Activated CD8-positive, alpha-beta memory T cell treated with anti-CD3 and anti-CD28 coated beads, Interleukin-2, amount 50 U/mL, for 1 hour (primary cell): ENCODE data around the gene GPX8.
A peak's percentile ranks its signal among the peaks of the same experiment; 100 is the strongest.

Experiments used
- DNase-seq: peaks from one replicate; pipeline ENCODE4 v3.0.0-alpha.2; 2020; ENCODE audit errors: extremely low read depth

The GPX8 gene, protein sequence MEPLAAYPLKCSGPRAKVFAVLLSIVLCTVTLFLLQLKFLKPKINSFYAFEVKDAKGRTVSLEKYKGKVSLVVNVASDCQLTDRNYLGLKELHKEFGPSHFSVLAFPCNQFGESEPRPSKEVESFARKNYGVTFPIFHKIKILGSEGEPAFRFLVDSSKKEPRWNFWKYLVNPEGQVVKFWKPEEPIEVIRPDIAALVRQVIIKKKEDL

DNA sequence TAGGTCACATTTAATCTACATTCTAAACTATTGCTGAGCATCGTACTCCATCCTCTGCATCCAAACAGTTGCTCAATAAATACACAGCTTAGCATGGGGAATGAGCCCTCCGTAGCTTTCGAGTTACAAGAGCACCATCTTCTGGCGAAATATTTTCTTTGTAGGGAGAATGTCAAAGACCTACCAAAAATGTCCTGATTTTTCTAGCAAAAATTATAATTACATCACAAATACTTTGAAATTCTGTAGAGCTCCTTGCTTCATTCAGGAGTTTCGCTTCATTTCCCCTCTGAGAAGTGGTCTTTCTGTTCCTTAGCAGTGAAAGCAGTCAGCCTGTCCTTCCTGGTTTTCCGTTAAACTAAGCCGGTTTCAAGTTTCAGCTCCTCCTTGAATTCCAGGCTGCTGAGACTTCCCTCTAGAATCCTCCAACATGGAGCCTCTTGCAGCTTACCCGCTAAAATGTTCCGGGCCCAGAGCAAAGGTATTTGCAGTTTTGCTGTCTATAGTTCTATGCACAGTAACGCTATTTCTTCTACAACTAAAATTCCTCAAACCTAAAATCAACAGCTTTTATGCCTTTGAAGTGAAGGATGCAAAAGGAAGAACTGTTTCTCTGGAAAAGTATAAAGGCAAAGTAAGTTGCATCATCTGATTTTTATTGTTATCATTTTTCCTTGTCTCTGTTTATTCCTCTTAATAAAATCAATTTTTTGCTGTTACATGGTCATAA is at the start of gene GPX8:
TSS of gene GPX8 (plus strand) at position 409 of the 730 bp plus-strand sequence. CDS start at position 431, 22 bp downstream.
- DNase-seq = no peak

DNA sequence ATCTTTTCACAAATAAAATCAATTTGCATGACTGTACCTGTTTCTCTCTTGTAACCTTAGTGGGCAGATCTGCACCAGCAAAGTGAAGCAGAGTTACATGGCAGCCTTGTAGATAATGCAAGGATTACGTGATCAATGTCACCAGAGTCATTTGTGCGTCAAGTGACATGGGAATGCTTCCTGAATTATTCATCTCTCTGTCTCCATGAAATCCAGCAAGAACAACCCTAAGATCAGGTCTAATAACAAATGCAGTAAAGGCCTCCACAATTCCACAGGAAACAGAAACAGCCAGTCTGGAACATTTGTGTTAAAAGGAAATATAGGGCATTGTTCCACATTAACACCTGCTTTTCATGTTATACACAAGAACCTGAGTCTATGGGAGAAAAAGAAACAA is 49.8 kb upstream of the GPX8 start:
- no peak for DNase-seq

DNA sequence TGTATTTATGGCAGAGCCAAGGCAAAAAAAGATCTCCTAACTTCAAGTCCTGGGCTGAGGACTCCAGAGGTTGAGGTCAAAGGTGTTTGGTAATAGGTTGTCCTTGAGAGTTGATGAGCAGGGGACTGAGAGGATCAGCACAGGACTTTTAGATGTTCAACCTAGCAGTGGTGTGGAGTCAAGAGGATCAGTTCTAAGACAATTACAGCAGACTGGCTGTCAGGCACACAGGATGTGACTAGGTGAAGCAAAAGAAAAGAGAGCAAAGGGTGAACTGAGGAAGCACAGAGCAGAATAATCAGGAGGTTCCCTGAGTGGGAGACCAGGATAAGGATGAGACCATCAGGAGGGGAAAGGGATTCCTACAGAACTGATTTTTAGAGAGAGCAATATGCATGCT is 46.6 kb upstream of the GPX8 start:
- DNase-seq = no peak

DNA sequence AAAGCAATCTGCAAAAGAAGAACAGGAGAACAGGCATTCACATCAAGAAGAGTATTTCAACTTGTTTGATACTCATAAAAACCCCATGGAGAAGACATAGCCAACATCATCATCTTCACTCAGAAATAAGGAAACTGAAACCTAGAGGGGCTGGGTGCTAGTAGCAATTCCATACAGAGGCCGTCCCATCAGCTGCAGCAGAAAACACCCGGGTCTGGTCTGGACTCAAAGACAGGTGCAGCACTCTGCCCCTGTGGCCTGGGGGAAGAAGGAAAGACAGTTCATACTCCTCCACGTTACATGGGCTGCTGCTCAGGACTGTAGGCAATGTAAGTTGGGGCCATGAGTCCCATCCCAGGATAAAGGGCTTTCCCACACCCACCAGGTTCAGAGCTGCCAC is 45.9 kb upstream of the GPX8 start:
- DNase-seq = no peak

DNA sequence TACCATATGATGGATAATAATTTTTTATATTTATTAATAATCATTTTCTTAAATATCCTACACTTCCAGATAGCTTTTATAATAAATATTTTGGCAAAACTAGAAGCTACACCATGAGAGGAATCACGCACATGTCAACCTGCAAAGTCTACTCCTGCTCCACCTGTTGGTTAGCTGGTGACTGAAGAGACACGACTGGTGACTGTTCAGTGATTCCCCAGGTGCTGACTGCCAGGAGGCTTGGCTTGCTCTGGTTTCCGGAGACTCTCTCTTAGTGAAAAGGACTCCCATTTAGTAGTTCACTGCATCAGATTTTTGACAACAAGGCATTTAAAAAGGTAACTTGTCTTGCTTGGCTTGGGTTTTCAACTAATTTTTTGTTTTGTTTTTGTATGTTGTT is 36.6 kb upstream of the GPX8 start:
- DNase-seq = no peak

DNA sequence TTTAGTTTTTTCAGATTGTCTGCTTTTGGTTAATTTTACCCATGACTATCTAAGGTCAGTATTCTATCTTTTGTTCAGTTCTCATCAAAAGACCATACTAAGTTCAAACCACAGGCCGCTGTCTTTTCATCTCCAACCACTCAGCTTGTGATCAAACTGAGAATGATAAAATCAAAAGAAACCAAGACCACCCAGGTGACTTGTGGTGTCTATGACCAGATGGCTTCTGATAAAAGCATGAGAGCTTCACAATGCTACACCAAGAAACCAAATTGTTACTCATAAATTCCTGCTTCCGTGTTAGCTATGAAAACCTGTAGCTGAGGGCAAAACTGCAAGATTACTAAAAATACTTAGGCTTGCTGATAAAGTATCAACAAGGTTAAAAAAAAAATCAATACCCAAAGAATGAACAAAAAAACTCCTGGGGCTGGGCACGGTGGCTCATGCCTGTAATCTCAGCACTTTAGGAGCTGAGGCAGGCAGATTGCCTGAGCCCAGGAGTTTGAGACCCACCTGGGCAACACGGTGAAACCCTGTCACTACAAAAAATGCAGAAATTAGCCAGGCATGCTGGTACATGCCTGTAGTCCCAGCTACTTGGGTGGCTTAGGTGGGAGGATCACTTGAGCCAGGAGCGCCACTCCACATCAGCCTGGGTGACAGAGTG is 25.8 kb upstream of the GPX8 start:
- DNase-seq = no peak

DNA sequence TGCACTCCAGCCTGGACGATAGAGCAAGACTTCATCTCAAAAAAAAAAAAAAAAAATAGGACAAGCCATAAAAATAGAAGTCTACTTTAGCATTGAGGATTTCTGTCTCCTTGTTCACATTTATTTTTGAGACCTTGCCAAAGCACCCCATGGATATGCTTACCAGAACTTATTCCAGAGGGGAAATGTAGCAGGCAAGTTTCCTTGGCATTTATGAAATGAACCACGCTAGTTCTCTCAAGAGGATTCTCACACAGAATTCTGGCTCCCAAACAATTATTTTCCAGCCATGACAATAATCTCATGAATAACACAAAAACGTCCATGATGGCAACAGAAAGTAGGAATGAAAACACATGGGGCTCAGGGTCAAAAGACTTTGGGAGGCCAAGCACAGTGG is 23.4 kb upstream of the GPX8 start:
- no peak for DNase-seq

DNA sequence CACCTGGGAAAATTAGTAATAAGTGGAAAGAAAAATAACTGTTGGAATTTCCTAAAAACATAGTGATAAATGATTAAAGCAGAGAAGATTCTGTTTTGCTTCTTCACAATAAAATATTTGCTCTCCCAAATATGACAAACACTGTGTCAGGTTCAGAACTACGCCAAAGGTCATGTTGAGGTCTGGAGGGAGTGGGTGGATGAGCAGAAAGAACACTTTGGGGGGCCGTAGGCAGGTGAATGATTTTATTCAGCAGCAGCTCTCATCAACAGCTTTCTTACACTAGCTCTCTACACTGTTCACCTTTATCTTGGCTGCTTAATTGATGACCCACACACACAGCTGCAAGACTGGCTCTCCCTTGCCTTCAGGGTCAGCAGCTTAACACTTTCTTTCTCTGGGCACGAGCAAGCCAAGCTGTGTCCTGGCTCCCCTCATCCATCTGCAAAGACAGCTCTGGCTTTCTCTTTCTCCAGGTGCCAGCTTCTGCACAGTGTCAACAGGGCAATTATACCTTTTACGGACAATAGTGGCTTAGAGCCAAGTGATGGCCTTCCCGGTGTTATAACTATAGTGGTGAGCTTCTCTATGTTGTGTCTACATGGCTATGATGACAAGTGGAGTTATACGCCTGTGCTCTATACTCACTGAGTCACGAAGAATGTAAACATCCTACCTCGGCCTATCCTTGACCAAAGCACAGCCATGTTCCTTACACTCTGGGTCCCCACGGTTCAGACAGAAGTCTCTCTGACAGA is 18.9 kb upstream of the GPX8 start:
- no peak for DNase-seq

DNA sequence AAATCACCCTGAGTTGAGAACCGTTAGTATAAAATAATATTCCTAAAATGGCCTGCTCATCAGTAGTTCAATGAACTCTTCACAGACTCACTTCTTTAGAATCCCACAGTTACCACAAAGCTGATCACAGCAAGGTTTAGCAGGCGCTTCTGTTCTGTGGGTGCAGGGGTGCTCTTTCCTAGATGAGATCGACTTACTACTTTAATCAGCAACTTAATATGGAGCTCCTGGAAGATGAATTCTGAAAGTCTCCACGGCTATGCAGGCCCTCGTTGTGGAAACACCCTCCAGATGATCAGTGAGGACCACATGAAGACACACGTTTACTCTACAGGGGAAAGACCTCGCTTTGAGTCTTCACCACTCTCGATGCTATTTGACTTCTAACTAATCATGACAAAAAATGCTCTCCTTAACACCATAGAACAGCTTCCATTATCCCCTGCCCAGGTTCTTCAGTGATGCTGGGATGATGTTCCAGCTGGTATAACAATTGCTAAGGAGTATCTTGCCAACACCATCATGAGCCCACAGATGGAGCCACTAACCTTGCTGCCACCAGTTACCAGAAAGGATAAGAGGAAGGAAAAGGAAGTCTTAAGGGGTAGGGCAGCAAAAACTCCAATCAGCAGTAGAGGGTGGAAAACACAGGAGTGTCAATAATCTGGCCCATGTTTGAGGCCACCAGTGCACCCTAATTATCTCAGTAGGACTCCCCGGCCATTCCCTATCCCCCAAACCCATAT is 17.9 kb upstream of the GPX8 start:
- DNase-seq = no peak

DNA sequence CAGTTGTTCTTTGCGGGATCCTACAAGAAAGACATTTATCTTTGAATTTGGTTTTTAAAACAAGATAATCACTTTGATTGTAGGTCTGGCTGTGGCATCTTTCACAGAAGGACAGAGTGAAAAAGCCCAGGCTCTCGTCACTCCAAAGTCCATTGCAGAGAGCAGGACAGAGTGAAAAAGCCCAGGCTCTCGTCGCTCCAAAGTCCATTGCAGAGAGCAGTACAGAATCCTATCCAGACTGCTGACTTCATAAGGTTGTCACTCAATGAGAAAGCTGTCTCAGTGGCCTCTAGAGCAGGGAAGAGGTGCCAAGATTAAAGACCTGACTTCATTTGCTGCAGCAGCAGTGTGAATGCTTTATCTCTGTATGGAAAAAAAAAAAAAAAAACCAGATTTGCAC is 16.3 kb upstream of the GPX8 start:
- DNase-seq = no peak

DNA sequence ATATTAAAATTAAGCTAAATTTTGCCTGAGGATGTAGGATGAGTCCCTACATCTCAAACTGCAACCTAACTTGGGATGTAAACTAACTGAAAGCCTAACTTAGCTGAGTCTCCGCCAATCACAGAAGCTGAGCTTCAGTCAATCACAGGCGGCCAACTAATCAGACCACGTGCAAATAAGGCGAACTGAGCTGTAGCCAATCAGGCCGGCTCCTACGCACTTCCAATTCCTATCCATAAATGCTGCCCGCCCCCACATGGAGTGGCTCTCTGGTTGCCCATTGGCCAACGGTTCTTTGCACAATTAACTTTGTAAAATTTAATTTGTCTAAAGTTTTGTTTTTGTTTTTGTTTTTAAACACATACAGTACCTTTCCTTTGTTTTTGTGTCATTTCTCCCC is 13.9 kb upstream of the GPX8 start:
- DNase-seq = no peak

DNA sequence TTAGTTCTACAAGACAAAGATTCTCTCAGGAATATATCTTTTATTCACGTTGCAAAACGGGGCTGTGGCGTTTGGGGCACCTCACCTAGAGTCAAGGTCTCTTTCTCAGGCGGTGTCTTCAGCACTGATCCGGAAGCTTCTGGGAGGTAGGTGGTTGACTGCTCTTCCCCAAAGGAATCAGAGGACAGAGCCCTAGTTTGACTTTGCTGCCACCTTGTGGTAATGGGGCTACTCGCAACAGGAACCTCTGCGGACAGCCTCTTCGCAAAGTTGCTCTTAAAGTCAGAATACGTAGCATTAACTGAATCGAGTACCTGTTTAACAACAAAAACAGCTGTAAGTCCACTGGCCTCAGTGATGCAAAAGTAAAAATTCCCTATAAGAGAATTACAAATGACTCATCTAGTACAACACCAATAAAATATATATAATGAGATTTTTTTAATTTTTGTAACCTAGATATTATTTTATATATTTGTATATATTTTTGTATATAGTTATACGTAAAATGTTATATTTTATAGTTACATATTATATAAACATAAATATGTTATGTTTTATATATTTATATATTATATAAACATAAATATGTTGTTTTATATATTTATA is 13.3 kb upstream of the GPX8 start:
- peak; percentile 55 for DNase-seq

DNA sequence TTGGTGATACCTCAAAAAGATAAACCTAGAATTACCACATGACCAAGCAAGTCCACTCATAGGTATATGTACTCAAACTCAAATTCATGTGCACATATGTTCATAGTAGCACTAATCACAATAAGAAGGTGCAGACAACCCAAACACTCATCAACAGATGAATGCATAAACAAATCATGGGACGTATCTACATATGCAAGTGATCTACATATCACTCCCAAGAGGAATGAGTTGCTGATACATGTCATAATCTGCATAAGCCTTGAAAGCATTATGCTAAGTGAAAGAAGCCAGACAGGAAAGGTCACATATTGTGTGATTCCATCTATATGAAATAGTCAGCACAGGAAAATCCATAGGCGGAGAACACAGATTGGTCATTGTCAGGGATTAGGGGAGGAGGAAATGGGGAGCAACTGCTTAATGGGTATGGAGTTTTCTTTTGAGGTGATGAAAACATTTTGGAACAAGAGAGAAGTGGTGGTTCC is 10.6 kb upstream of the GPX8 start:
- DNase-seq = no peak

DNA sequence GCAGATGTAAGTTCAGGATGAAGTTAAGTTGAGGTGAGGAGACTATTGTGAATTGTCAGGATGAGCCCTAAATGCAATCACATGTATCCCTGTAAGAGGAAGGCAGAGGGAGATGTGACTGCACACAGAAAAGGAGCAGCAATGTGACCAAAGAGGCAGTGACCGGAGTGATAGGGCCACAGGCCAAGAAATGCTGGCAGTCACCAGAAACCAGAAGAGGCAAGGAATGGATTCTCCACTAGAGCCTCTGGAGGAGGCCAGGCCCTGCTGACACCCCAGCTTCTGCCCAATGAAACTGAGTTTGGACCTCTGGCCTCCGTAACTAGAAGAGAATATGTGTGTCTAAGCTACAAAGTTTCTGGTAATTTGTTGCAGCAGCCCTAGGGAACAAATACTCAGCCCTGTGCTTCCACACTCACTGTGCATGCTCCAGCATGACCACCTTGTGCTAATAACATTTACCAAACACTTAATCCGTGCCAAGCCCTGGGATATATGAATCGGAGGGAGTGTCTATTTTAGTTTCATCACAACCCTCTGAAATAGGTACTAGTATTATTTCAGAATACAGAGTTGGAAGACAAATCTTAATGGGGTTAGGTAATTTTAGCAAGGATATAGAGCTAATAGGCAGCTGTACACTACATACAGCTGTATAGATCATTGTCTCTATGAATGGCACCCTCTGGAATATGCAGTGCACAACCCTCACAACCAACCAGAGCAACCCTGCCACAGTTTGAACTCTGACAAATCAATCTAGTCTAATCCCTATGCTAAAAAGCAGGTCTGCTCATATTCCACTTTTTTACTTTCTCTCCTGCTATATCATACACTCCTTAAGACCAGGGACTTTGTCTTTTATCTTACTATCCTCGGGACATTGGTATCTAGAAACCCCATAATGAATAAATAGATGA is 7.8 kb upstream of the GPX8 start:
- no peak for DNase-seq

DNA sequence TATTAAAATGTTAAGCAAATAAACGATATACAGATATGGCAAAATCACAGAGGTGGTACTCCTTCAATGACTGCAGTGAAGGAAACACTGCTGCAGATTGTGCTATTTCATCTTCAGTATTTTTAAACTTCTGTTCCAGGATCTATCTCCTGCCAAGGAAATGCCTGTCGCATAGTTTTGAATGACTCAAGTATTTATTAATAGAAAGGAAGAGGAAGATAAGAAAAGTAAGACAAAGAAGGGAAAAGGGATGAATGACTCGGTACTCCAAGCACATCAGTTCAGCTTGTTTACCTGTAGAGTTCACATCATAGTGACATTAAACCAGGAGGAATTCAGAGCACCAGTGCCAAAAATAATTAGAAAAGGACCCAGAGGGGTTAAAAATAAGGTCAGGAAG is 5.1 kb upstream of the GPX8 start:
- DNase-seq = no peak

DNA sequence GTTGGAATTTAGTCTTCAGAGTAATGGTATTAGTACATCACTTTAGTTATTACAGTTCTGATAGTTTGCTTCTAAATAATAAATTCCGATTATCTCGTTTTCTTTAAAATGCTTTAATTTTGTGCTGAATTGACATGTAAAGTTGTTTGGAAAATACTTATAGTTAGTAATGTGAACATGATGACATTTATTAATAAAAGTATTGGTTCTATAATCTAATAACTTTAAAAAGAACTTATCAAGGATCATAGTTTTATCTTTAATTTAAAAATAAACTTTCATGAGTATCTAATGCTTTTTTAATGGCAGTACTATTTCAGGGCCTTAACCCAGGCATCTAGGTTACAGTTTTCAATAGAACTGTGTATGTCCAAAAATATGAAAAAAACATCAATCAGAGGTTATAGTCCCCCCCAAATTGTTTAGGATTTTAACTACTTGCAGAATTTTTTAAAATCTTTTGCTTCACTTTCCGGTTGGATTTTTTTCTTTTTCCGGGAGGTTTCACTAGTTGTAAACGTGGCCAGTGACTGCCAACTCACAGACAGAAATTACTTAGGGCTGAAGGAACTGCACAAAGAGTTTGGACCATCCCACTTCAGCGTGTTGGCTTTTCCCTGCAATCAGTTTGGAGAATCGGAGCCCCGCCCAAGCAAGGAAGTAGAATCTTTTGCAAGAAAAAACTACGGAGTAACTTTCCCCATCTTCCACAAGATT is 680 bp downstream of the GPX8 start:
- DNase-seq = no peak

DNA sequence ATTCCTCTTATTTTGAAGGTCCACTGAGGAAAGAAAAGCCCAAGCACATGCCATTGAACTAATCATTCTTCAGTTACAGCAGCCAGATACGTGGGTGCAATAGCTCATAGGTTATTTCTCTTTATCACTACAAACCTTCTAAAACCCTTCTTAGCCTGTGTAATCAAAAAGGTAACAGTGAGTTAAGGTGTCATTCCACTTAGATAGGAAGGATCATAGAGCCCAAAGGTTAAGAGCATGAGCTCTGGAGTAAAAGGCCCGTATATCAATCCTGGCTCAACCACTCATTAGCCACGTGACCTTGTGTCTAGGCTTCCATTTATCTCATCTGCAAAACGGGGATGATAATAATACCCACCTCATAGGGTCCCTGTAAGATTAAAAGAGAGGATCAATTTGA is 2.7 kb downstream of the GPX8 start:
- DNase-seq = no peak

DNA sequence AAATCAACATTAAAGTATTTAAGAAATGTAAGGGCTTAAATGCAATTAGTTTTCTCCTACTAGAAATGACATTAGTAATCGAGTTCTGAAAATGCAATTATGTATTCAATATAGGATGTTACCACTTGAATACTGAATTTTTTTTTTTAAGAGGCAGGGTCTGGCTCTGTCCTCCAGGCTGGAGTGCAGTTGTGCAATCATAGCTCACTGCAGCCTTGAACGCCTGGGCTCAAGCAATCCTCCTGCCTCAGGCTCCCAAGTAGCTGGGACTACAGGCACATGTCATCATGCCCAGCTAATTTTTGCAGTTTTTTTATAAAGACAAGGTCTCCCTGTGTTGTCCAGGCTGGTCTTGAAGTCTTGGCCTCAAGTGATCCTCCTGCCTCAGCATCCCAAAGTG is 11.5 kb downstream of the GPX8 start:
- DNase-seq = no peak
